Stimulated activated naive CD8-positive, alpha-beta T cell treated with anti-CD3 and anti-CD28 coated beads, Interleukin-15, amount 100 ng/mL, for 72 hours (primary cell): ENCODE measurements around the gene PTTG1.

ENCODE experiments used
- ATAC-seq: fragments of 150-1000 bp; cut with Tn5 transposase; 2 replicates; pipeline ENCODE4 v1.10.0; 2021; ENCODE audit warnings: mild to moderate bottlenecking, moderate library complexity
- DNase-seq, 2 donors: peaks; one replicate each; pipeline ENCODE4 v3.0.0; 2021 to 2022
- H3K27ac Mint-ChIP-seq, 2 donors: one replicate each; pipeline ENCODE4 v1.8.0; 2022; ENCODE audit warnings: mild to moderate bottlenecking in 2 of 2, mixed read lengths in 2 of 2, moderate library complexity in 2 of 2
- H3K27me3 Mint-ChIP-seq: one replicate; pipeline ENCODE4 v1.8.0; 2022; ENCODE audit warnings: mixed read lengths
- H3K4me1 Mint-ChIP-seq: one replicate; pipeline ENCODE4 v1.8.0; 2022; ENCODE audit warnings: mild to moderate bottlenecking, mixed read lengths
- H3K4me3 Mint-ChIP-seq, 2 donors: one replicate each; pipeline ENCODE4 v1.8.0; 2022; ENCODE audit warnings: mild to moderate bottlenecking in 2 of 2, mixed read lengths in 2 of 2, moderate library complexity in 1 of 2
- H3K9me3 Mint-ChIP-seq, 2 donors: one replicate each; pipeline ENCODE4 v1.8.0; 2022; ENCODE audit warnings: mixed read lengths in 2 of 2

The PTTG1 gene

DNA sequence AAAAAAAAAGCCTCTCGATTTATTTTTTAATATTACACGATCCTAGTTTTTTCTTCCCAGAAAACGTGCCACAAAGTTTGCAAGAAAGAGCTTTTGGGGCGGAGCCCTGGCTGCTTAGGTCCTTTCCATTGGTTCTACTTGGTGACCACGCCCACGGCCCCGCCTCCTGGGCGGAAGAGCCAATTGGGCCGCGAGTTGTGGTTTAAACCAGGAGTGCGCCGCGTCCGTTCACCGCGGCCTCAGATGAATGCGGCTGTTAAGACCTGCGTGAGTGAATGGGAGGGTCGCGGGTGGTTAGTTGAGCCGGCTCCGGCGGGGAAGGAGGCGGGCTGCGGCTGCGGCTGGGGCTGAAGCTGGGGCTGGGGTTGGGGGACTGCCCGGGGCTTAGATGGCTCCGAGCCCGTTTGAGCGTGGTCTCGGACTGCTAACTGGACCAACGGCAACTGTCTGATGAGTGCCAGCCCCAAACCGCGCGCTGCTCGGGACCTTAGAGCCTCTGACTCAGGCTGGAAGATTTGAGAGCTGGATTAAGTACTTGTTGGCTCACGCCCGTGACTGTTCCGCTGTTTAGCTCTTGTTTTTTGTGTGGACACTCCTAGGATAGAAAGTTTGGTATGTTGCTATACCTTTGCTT, at the start of gene PTTG1:
Gene PTTG1 (plus strand): TSS at position 231 of the 634 bp plus-strand sequence. CDS start 458 bp downstream, outside the sequence.
- peak; percentile 85 to 92 for DNase-seq
- Mint-ChIP-seq H3K9me3 (no peaks in the 10 kb centered on the region), H3K27me3 (no peaks in the 10 kb centered on the region), H3K27ac (peak within 1 kb of the TSS; percentile 94 to 98), H3K4me1 (peaks cover 67% of the 10 kb centered on the region), H3K4me3 (peak within 1 kb of the TSS; percentile 95 to 96)
- peak; percentile 80 for ATAC-seq

GRCh38 chr5:160375166-160375565, 46.5 kb upstream of the PTTG1 start:
- ATAC-seq (no peak), DNase-seq (no peak)
- H3K4me3 Mint-ChIP-seq: no peak overlapping the region
- peaks cover 75% of the 10 kb centered on the region for H3K27me3 Mint-ChIP-seq
- no peaks in the 10 kb centered on the region for H3K9me3 Mint-ChIP-seq
- no peak overlapping the region for H3K27ac Mint-ChIP-seq
- no peaks in the 10 kb centered on the region for H3K4me1 Mint-ChIP-seq

- H3K27ac Mint-ChIP-seq: no peak overlapping the region
- H3K9me3 Mint-ChIP-seq: no peaks in the 10 kb centered on the region
- ATAC-seq (no peak), DNase-seq (no peak)
- H3K4me3 Mint-ChIP-seq: no peak overlapping the region
- peaks cover 70% of the 10 kb centered on the region for H3K27me3 Mint-ChIP-seq
- no peaks in the 10 kb centered on the region for H3K4me1 Mint-ChIP-seq
Observed at GRCh38 chr5:160375701-160376100, 46.0 kb upstream of the PTTG1 start.

- no peak overlapping the region for H3K27ac Mint-ChIP-seq
- no peak for DNase-seq
- H3K9me3 Mint-ChIP-seq: no peaks in the 10 kb centered on the region
- no peak overlapping the region for H3K4me3 Mint-ChIP-seq
- peaks cover 65% of the 10 kb centered on the region for H3K27me3 Mint-ChIP-seq
- no peak for ATAC-seq
- H3K4me1 Mint-ChIP-seq: no peaks in the 10 kb centered on the region
Observed at GRCh38 chr5:160376416-160376815, 45.2 kb upstream of the PTTG1 start.

DNA sequence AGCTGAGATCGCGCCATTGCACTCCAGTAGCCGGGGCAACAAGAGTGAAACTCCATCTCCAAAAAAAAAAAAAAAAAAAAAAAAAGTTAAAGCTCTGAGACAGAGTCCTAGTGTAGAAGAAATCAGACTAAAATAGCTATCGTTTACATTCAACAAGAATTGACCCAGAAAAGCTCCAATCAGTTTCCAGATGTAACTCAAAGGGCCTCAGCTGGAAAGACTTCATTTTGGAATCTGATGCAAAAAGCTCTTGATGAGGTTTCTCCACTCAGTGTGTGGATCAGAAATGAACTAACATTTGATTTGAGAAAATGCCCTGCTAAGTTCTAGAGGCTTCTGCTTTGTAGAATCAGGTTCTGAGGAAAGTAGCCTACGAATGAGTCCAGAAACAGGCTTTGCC, 44.0 kb upstream of the PTTG1 start:
- peaks cover 61% of the 10 kb centered on the region for H3K27me3 Mint-ChIP-seq
- no peak overlapping the region for H3K27ac Mint-ChIP-seq
- no peaks in the 10 kb centered on the region for H3K4me1 Mint-ChIP-seq
- DNase-seq: no peak
- H3K4me3 Mint-ChIP-seq: no peak overlapping the region
- ATAC-seq: no peak
- H3K9me3 Mint-ChIP-seq: no peaks in the 10 kb centered on the region

DNA sequence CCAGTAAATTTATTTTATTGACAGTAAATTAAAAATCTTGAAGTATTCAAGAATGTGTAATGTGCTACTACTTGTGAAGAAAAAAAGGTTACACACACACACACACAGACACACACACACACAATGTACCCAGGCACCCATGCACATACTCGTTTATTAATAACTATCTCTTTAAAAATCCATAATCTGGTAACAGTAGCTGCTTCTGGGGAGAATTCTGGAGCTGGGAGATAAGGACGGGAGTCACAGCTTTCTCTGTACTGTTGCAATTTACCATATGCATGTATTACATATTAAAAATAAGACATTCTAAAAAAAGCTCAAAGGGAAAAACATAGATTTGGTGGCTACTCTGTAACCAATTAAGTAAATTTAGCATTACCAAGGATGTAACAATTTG, 43.3 kb upstream of the PTTG1 start:
- peaks cover 55% of the 10 kb centered on the region for H3K27me3 Mint-ChIP-seq
- no peak overlapping the region for H3K27ac Mint-ChIP-seq
- DNase-seq (no peak), ATAC-seq (no peak)
- no peaks in the 10 kb centered on the region for H3K4me1 Mint-ChIP-seq
- no peaks in the 10 kb centered on the region for H3K9me3 Mint-ChIP-seq
- no peak overlapping the region for H3K4me3 Mint-ChIP-seq

DNA sequence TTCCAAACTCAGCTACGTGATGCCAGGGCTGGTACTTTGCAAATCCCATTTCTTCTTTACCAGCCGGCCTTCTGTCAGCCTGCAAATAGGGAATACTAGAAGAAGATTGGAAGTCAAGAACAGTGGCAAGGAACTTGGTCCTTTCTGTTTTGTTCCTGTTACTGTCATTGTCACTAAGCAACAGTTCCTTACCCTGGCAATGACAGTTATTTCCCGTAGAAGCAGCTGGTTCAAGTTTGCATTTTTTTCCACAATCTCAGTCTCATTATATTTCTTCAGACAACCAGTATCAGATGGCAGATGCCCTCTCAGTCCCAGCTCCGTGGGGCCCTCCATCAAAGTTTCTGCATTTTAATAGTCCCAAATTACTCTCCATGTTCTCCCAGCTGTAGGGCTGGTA, 42.1 kb upstream of the PTTG1 start:
- Mint-ChIP-seq H3K27ac (no peak overlapping the region), H3K4me3 (no peak overlapping the region), H3K27me3 (peaks cover 43% of the 10 kb centered on the region), H3K4me1 (no peaks in the 10 kb centered on the region), H3K9me3 (no peaks in the 10 kb centered on the region)
- DNase-seq (no peak), ATAC-seq (no peak)

DNA sequence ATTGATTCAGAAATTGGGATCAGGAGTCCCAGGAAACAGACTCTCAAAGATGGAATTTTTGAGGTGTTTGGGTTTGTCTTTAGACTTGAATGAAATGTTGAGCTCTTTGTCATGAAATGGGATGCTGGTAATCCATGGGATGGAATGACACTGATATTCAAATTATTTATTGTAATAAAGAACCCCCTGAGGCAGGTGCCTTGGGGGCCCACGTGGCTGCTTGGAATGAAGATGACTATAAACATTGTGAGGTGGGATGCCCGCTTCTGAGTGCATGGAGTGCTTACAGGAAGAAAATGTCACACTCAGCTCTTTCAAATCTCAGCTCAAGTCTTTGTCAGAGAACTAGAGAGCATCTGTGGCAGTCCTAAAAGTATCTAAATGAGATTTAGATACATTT, 41.6 kb upstream of the PTTG1 start:
- H3K4me1 Mint-ChIP-seq: no peaks in the 10 kb centered on the region
- H3K27me3 Mint-ChIP-seq: peaks cover 38% of the 10 kb centered on the region
- H3K4me3 Mint-ChIP-seq: no peak overlapping the region
- ATAC-seq (no peak), DNase-seq (no peak)
- H3K27ac Mint-ChIP-seq: no peak overlapping the region
- H3K9me3 Mint-ChIP-seq: no peaks in the 10 kb centered on the region

DNA sequence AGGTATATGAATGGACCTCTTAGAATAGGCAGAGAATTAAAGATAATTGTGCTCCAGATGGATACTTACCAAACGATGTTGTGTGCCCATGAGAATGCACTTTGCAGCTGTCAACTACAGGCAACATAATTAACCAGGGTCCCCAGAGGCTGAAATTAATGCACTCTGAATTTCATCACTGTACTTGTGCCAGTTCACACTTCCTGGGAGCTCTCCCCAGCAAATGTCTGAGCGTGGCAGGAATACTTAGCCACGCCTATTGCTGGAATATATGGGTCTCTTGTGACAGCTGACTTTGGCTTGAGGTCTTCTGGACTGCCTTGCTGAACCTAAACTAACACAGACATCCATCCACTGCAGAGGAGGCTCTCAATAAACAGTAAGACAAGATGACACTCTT, 39.3 kb upstream of the PTTG1 start:
- DNase-seq (no peak), ATAC-seq (no peak)
- Mint-ChIP-seq H3K27ac (no peak overlapping the region), H3K4me3 (no peak overlapping the region), H3K27me3 (peaks cover 22% of the 10 kb centered on the region), H3K4me1 (no peaks in the 10 kb centered on the region), H3K9me3 (peaks cover 3 to 4% of the 10 kb centered on the region in 2 donors)

- Mint-ChIP-seq H3K4me1 (no peaks in the 10 kb centered on the region), H3K4me3 (no peak overlapping the region), H3K27ac (no peak overlapping the region), H3K9me3 (peaks cover 15 to 19% of the 10 kb centered on the region in 2 donors), H3K27me3 (peaks cover 15% of the 10 kb centered on the region)
- ATAC-seq (no peak), DNase-seq (no peak)
Observed at GRCh38 chr5:160384681-160385080, 37.0 kb upstream of the PTTG1 start.

DNA sequence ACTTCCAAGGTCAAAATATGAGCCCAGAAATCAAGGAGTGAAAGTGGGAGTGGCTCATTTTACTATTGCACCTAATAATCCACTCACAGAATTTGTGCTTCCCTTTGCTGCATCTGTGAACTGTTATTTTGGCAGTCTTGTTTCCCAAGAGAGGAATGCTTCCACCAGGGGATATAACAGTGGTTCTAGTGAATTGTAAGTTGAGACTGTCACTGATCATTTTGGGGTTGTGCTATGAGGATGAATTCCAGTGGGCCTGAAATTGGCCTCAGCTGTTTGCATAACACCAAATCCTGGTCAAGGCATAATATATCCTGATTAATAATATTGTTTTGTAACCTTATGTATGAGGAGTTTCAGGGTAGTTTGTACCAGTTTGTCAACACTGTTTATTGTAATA, 36.2 kb upstream of the PTTG1 start:
- peaks cover 11% of the 10 kb centered on the region for H3K27me3 Mint-ChIP-seq
- DNase-seq: no peak

GRCh38 chr5:160387445-160387844, 34.2 kb upstream of the PTTG1 start:
- Mint-ChIP-seq H3K27ac (no peak overlapping the region), H3K4me1 (no peaks in the 10 kb centered on the region), H3K27me3 (no peaks in the 10 kb centered on the region), H3K4me3 (no peak overlapping the region), H3K9me3 (peaks cover 15 to 19% of the 10 kb centered on the region in 2 donors)
- DNase-seq (no peak), ATAC-seq (no peak)

More for the DNA sequence above, 36.2 kb upstream of the PTTG1 start:
- Mint-ChIP-seq H3K27ac (no peak overlapping the region), H3K9me3 (peaks cover 15 to 19% of the 10 kb centered on the region in 2 donors), H3K4me3 (no peak overlapping the region), H3K4me1 (no peaks in the 10 kb centered on the region)
- no peak for ATAC-seq

GRCh38 chr5:160390787-160391696, 30.6 kb upstream of the PTTG1 start:
- Mint-ChIP-seq H3K4me3 (no peak overlapping the region), H3K9me3 (peaks cover 15 to 19% of the 10 kb centered on the region in 2 donors), H3K27ac (no peak overlapping the region), H3K4me1 (no peaks in the 10 kb centered on the region), H3K27me3 (no peaks in the 10 kb centered on the region)
- DNase-seq (no peak), ATAC-seq (no peak)

DNA sequence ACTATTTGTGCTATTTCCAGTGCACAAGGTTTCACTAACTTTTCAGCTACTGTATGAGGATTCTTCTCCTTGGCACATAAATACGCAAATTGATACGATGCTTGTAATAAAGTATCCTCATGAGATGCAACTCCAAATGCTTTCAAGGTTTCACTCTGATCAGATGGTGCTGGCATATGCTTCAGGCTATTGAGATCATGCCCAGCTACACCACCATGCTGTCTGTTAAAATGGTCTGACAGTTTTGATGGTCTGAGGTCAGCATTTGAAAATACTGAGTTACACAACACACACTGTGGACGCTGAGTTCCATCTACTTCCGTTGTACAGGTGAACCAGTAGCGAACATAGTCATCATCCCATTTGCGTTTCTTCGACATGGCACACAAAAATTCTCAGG, 26.5 kb upstream of the PTTG1 start:
- DNase-seq (no peak), ATAC-seq (no peak)
- no peak overlapping the region for H3K4me3 Mint-ChIP-seq
- H3K9me3 Mint-ChIP-seq: no peaks in the 10 kb centered on the region
- no peak overlapping the region for H3K27ac Mint-ChIP-seq
- no peaks in the 10 kb centered on the region for H3K27me3 Mint-ChIP-seq
- peaks cover 21% of the 10 kb centered on the region for H3K4me1 Mint-ChIP-seq

DNA sequence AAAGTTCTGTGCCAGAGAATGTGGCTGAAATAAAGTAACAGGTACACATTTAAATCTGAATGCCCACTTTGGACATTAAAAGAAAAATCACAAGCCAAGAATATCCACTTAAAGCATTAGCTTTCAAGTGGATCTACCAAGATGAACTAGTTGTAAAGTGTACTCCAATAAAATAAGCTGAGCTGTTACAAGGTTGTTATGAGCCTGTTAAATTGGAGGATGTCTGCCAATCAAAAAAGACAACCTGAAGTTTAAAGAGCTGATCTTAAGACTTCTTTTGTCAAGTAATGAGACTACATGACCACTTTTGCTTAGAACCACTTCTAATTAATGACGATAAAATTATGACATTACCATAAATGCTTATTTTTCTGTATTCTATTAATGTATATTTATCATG, 24.2 kb upstream of the PTTG1 start:
- Mint-ChIP-seq H3K4me3 (no peak overlapping the region), H3K9me3 (no peaks in the 10 kb centered on the region), H3K27me3 (no peaks in the 10 kb centered on the region), H3K4me1 (peaks cover 26% of the 10 kb centered on the region), H3K27ac (no peak overlapping the region)
- DNase-seq (no peak), ATAC-seq (no peak)

DNA sequence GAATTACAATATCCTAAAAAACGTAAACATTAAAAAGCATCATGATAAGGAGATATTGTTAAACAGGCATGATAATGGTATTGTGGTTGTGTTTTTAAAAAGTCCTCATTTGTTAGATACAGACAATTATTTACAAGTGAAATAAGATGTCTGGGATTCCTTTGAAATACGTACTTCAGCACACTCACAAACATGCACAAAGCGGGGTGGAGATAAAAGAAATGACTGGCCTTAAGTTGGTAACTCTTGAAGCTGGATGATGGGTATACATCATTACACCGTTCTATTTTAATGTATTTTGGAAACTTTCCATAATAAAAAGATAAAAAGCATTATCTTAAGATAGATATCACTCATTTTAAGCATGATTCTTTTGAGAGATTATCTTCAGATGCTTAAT, 22.8 kb upstream of the PTTG1 start:
- DNase-seq (no peak), ATAC-seq (no peak)
- no peaks in the 10 kb centered on the region for H3K27me3 Mint-ChIP-seq
- H3K4me3 Mint-ChIP-seq: peak overlapping the region; percentile 90 to 93
- peaks cover 26% of the 10 kb centered on the region for H3K4me1 Mint-ChIP-seq
- no peaks in the 10 kb centered on the region for H3K9me3 Mint-ChIP-seq
- no peak overlapping the region for H3K27ac Mint-ChIP-seq
